Skeletal muscle tissue (tissue), 4 donors: ENCODE results near the gene ADGRG3. TPM values are rescaled to one million over a fixed set of nuclear protein-coding genes. Genes with fewer than 3 reads are reported as not detected.

Experiments
- H3K27ac ChIP-seq: one replicate; pipeline ENCODE4 v1.7.0; 2013; ENCODE audit warnings: mild to moderate bottlenecking, low read depth, low read length, inconsistent platforms
- H3K27me3 ChIP-seq, 3 donors: one replicate each; pipeline ENCODE4 v1.7.0; 2013; ENCODE audit warnings: low read length in 3 of 3; ENCODE audit not compliant: control insufficient read depth in 3 of 3, insufficient read depth in 3 of 3
- H3K36me3 ChIP-seq, 3 donors: one replicate each; pipeline ENCODE4 v1.7.0; 2013; ENCODE audit warnings: low read length in 3 of 3; ENCODE audit not compliant: control insufficient read depth in 3 of 3, insufficient read depth in 3 of 3
- H3K4me1 ChIP-seq, 3 donors: one replicate each; pipeline ENCODE4 v1.7.0; 2013; ENCODE audit warnings: low read length in 3 of 3, mild to moderate bottlenecking in 3 of 3; ENCODE audit not compliant: control insufficient read depth in 3 of 3, insufficient read depth in 3 of 3
- H3K4me3 ChIP-seq, 3 donors: one replicate each; pipeline ENCODE4 v1.7.0; 2013; ENCODE audit warnings: low read length in 3 of 3
- H3K9ac ChIP-seq, 3 donors: one replicate each; pipeline ENCODE4 v1.7.0; 2013; ENCODE audit warnings: low read length in 3 of 3, mild to moderate bottlenecking in 3 of 3, moderate library complexity in 2 of 3, low read depth in 1 of 3
- H3K9me3 ChIP-seq, 3 donors: one replicate each; pipeline ENCODE4 v1.7.0; 2013; ENCODE audit warnings: low read length in 3 of 3; ENCODE audit not compliant: control insufficient read depth in 3 of 3
- total RNA-seq: library from RNA; depleted of rRNA; stranded (reverse); fragments of >200 nt; gene quantifications from one replicate; pipeline ENCODE4 v1.2.3, GENCODE V29; 2014
- donor health status: Osteomylitis.

ADGRG3 gene
- total RNA-seq, 1 donor from 2014 or later, result 0.52 TPM

GRCh38 chr16:57679016-57679415 is 10.9 kb downstream of the ADGRG3 start:
- peaks cover 0 to 8% (median 0%) of the 10 kb centered on the region in 3 donors for H3K4me1 ChIP-seq
- no peaks in the 10 kb centered on the region for H3K36me3 ChIP-seq
- H3K4me3 ChIP-seq, result no peak overlapping the region
- no peaks in the 10 kb centered on the region for H3K9me3 ChIP-seq
- H3K9ac ChIP-seq, result no peak overlapping the region
- no peaks in the 10 kb centered on the region for H3K27me3 ChIP-seq
- no peak overlapping the region for H3K27ac ChIP-seq

DNA sequence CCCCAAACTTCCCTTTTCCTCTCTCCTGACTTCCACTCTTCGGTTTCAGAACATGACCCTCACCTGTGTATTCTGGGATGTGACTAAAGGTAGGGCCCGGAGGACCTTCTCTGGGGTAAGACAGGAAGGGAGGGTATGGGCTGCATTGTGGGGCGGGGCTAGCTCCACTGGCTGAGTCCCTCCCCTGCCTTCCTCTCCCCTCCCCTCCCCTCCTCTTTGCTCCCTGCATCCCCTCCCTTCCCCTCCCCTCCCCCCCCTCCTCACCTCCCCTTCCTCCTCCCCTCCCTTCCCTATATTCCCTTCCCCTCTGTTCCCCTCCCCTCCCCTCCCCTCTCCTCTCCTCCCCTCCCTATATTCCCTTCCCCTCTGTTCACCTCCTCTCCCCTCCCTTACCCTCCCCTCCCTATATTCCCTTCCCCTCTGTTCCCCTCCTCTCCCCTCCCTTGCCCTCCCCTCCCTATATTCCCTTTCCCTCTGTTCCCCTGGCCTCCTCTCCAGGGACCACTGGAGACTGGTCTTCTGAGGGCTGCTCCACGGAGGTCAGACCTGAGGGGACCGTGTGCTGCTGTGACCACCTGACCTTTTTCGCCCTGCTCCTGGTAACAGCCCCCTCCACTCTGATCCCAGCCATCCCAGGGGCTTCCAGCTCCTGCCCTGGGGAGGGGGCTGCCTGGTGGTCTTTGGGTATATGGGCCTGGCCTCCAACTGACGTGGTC is 11.8 kb downstream of the ADGRG3 start:
- Histone ChIP-seq H3K9ac (no peak overlapping the region), H3K4me3 (no peak overlapping the region), H3K4me1 (peaks cover 0 to 8% (median 0%) of the 10 kb centered on the region in 3 donors), H3K36me3 (no peaks in the 10 kb centered on the region), H3K9me3 (no peaks in the 10 kb centered on the region), H3K27ac (no peak overlapping the region), H3K27me3 (no peaks in the 10 kb centered on the region)

GRCh38 chr16:57680842-57681375 is 12.8 kb downstream of the ADGRG3 start:
- no peaks in the 10 kb centered on the region for H3K36me3 ChIP-seq
- H3K4me3 ChIP-seq, result no peak overlapping the region
- H3K9ac ChIP-seq, result no peak overlapping the region
- no peak overlapping the region for H3K27ac ChIP-seq
- peaks cover 0 to 3% (median 0%) of the 10 kb centered on the region in 3 donors for H3K27me3 ChIP-seq
- H3K9me3 ChIP-seq, result no peaks in the 10 kb centered on the region
- H3K4me1 ChIP-seq, result peaks cover 0 to 8% (median 0%) of the 10 kb centered on the region in 3 donors

DNA sequence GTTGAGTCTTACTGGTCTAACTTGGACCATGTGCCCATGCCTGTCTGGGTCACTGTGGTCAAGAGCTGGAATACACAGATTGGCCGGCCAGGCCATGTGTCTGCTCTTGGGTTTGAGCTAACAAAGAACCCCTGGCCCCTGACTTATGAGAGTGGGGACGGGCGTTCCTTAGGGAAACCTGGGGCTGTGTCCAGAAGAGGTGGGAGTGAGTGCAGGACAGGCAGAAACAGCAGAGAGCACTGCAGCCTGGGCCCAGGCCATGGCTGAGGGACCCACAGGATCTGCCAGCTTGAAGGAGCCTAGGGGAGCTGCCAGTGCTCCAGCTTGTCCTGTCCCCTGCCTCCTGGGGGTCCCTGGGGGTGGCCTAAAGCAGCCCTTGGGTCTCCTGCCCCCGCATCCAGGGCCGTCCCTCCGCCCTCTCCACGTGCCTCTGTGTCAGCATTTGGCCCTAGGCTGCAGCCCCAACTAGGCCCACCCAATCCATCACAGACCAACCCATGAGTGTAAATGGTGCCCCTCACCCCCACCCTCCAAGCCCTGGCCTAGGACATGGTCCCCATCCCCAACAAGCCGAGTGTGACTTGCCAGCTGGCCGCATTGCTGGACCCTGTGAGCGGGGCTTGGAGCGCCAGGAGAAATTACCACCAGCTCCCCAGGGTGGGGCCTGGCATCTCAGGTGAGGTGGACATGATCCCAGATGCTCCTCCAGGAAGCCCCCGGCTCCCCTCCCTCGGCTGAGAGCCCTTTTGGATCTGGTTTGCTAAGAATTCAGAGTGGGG is 14.0 kb downstream of the ADGRG3 start:
- Histone ChIP-seq H3K9ac (no peak overlapping the region), H3K27ac (no peak overlapping the region), H3K4me1 (peaks cover 0 to 8% (median 0%) of the 10 kb centered on the region in 3 donors), H3K27me3 (peaks cover 0 to 3% (median 0%) of the 10 kb centered on the region in 3 donors), H3K4me3 (no peak overlapping the region), H3K36me3 (no peaks in the 10 kb centered on the region), H3K9me3 (no peaks in the 10 kb centered on the region)

DNA sequence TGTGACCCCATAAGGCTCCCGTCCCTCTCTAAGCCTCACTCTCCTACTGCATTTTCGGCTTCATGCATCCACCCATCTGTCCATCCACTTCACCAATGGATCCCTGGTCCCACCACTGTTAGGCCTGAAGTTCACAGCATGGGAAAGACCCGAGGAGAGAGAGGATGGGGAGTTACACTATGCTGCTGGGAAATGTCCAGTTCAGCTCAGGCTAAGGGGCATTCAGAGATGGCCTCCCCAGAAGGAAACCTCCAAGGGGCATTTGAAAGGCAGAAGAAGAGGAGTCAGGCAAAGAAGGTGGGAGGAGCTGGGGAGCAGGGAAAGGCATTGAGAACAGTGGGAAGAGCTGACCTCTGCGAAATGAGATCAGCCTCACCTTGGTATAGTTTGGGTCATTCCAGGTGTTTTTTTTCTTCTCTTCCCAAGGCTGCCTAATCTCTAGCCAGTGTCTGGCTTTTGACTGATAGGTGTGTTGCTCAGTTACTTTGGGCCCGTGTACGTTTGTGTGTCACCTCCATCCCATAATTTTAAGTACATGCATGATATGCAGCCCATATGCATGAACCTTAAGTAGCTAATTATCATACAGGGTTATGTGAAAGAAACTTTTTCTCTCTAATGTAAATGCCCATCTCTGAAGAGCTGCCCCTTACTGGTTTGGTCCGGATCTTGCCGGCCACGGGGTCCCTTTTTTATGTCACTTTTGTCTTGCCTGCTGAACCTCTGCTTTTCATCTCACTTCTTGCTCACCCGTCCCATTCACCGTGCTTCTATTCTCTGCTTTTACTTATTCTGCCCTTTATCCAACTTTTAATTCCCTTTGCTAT is 14.9 kb downstream of the ADGRG3 start:
- Histone ChIP-seq H3K9me3 (no peaks in the 10 kb centered on the region), H3K36me3 (no peaks in the 10 kb centered on the region), H3K4me1 (peaks cover 0 to 5% (median 0%) of the 10 kb centered on the region in 3 donors), H3K27ac (no peak overlapping the region), H3K27me3 (peaks cover 0 to 4% (median 0%) of the 10 kb centered on the region in 3 donors), H3K9ac (no peak overlapping the region), H3K4me3 (no peak overlapping the region)

- Histone ChIP-seq H3K9me3 (no peaks in the 10 kb centered on the region), H3K4me3 (no peak overlapping the region), H3K4me1 (no peaks in the 10 kb centered on the region), H3K27me3 (peaks cover 0 to 7% (median 2%) of the 10 kb centered on the region in 3 donors), H3K36me3 (no peaks in the 10 kb centered on the region), H3K9ac (no peak overlapping the region), H3K27ac (no peak overlapping the region)
Observed at GRCh38 chr16:57683636-57684545, 15.8 kb downstream of the ADGRG3 start.

DNA sequence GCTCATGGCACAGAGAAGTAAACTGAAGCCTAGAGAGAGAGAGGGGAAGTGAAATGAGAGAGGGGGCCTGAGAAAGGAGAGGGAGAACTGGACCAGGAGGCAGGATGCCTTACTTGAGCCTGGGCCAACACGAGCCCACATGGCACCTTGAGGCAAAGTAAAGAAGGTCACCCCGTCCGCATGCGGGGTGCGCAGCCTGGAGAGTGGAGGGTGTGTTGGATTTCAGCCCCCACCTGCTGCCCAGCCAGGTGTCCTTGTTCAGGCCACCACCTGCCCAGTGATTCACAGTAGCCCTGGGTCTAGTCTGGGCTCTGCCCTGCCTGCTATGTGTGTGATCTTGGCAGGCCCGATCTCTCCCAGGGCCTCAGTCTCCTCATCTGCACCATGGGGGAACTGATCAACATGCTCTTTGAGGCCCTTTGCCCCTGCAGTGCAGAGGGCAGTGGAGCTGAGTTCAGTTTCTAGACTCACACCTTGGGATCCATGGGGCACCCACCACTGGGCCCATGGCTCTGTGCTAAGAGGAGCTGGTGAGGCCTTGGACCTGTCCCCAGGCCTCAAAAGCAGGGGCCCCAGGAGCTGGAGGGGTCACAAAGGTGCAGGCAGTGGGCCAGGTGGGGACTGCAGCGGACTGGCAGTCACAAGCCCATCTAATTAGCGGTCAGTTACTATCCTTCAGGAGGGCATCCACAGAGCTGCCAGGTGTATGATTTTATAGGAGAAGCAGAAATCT is 16.7 kb downstream of the ADGRG3 start:
- Histone ChIP-seq H3K9ac (no peak overlapping the region), H3K4me1 (no peaks in the 10 kb centered on the region), H3K27ac (no peak overlapping the region), H3K27me3 (peaks cover 0 to 16% (median 6%) of the 10 kb centered on the region in 3 donors), H3K4me3 (no peak overlapping the region), H3K36me3 (no peaks in the 10 kb centered on the region), H3K9me3 (no peaks in the 10 kb centered on the region)

GRCh38 chr16:57685633-57686032 is 17.5 kb downstream of the ADGRG3 start:
- H3K27me3 ChIP-seq, result peaks cover 0 to 21% (median 6%) of the 10 kb centered on the region in 3 donors
- no peaks in the 10 kb centered on the region for H3K4me1 ChIP-seq
- no peak overlapping the region for H3K9ac ChIP-seq
- H3K36me3 ChIP-seq, result no peaks in the 10 kb centered on the region
- H3K9me3 ChIP-seq, result no peaks in the 10 kb centered on the region
- no peak overlapping the region for H3K4me3 ChIP-seq
- no peak overlapping the region for H3K27ac ChIP-seq
